ENCODE results near the gene C1QA.

DNA sequence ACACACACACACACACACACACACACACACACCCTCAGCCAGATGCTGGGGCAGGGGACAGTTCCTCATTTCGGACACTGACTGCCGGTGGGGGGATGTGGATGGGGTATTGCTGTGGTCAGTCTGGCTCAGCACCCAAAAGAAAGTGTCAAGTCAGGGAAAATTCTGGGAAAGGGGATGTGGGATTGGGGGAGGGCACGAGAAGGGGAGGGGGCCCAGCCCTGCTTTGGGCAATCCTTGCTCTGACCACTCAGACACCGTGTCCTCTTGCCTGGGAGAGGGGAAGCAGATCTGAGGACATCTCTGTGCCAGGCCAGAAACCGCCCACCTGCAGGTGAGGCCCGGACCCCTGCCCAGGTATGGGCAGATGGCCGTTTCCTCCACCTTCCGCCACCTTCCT, 7.0 kb downstream of the C1QA start, which contains the start of gene C1QC:
- TF ChIP-seq, protein P1, sequence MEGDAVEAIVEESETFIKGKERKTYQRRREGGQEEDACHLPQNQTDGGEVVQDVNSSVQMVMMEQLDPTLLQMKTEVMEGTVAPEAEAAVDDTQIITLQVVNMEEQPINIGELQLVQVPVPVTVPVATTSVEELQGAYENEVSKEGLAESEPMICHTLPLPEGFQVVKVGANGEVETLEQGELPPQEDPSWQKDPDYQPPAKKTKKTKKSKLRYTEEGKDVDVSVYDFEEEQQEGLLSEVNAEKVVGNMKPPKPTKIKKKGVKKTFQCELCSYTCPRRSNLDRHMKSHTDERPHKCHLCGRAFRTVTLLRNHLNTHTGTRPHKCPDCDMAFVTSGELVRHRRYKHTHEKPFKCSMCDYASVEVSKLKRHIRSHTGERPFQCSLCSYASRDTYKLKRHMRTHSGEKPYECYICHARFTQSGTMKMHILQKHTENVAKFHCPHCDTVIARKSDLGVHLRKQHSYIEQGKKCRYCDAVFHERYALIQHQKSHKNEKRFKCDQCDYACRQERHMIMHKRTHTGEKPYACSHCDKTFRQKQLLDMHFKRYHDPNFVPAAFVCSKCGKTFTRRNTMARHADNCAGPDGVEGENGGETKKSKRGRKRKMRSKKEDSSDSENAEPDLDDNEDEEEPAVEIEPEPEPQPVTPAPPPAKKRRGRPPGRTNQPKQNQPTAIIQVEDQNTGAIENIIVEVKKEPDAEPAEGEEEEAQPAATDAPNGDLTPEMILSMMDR (IDR thresholded peaks at IDR 0.05; ENCODE audit: insufficient read depth, low read length), result no peak
- TF ChIP-seq POLR2AphosphoS5 (IDR thresholded peaks at IDR 0.05; ENCODE audit: low read depth), result no peak
- no peak for TF ChIP-seq SPI1 (IDR thresholded peaks at IDR 0.05; ENCODE audit: borderline replicate concordance, low read depth)
- TF ChIP-seq, protein P2, sequence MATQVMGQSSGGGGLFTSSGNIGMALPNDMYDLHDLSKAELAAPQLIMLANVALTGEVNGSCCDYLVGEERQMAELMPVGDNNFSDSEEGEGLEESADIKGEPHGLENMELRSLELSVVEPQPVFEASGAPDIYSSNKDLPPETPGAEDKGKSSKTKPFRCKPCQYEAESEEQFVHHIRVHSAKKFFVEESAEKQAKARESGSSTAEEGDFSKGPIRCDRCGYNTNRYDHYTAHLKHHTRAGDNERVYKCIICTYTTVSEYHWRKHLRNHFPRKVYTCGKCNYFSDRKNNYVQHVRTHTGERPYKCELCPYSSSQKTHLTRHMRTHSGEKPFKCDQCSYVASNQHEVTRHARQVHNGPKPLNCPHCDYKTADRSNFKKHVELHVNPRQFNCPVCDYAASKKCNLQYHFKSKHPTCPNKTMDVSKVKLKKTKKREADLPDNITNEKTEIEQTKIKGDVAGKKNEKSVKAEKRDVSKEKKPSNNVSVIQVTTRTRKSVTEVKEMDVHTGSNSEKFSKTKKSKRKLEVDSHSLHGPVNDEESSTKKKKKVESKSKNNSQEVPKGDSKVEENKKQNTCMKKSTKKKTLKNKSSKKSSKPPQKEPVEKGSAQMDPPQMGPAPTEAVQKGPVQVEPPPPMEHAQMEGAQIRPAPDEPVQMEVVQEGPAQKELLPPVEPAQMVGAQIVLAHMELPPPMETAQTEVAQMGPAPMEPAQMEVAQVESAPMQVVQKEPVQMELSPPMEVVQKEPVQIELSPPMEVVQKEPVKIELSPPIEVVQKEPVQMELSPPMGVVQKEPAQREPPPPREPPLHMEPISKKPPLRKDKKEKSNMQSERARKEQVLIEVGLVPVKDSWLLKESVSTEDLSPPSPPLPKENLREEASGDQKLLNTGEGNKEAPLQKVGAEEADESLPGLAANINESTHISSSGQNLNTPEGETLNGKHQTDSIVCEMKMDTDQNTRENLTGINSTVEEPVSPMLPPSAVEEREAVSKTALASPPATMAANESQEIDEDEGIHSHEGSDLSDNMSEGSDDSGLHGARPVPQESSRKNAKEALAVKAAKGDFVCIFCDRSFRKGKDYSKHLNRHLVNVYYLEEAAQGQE (IDR thresholded peaks at IDR 0.05; ENCODE audit: insufficient replicate concordance, low read depth), result no peak
